Measurements from ENCODE around the gene TPPP.

TPPP gene

GRCh38 chr5:652773-653350, 40.3 kb downstream of the TPPP start:
- TF ChIP-seq EZH2 (optimal IDR thresholded peaks at IDR 0.05; ENCODE audit: low read depth, low read length) (no peak), CTCF (IDR thresholded peaks at IDR 0.05; ENCODE audit: low read length) (no peak), EZH2phosphoT487 (IDR thresholded peaks at IDR 0.05; ENCODE audit: low read length) (no peak)
- Histone ChIP-seq H3K4me2 (ENCODE audit: low read depth, low read length) (no peak overlapping the region), H3K9me2 (replicated peaks; ENCODE audit: insufficient read depth, low read length) (no peaks in the 10 kb centered on the region), H3K27ac (ENCODE audit: low read length) (no peak overlapping the region), H3K27me3 (replicated peaks; ENCODE audit: insufficient read depth, low read length) (no peaks in the 10 kb centered on the region), H3K36me3 (replicated peaks; ENCODE audit: insufficient read depth, low read length) (0 out of 2 replicates have a peak, but pooled peaks cover 2% of the 10 kb centered on the region), H3K9ac (ENCODE audit: low read length) (no peak overlapping the region), H2AFZ (ENCODE audit: low read length) (no peak overlapping the region), H3K9me3 (replicated peaks; ENCODE audit: insufficient read depth, low read length) (no peaks in the 10 kb centered on the region), H3K4me3 (ENCODE audit: low read length) (no peak overlapping the region), H3K79me2 (ENCODE audit: low read length) (no peaks in the 10 kb centered on the region), H3K4me1 (ENCODE audit: low read length) (no peaks in the 10 kb centered on the region), H3F3A (ENCODE audit: insufficient read depth, low read length) (no peaks in the 10 kb centered on the region), H4K20me1 (ENCODE audit: insufficient read depth, low read length) (no peaks in the 10 kb centered on the region)
- no peak for DNase-seq

- DNase-seq, result no peak
- Histone ChIP-seq H2AFZ (ENCODE audit: low read length) (no peak overlapping the region), H3K9me2 (replicated peaks; ENCODE audit: insufficient read depth, low read length) (no peaks in the 10 kb centered on the region), H3K4me1 (ENCODE audit: low read length) (no peaks in the 10 kb centered on the region), H3F3A (ENCODE audit: insufficient read depth, low read length) (no peaks in the 10 kb centered on the region), H3K36me3 (replicated peaks; ENCODE audit: insufficient read depth, low read length) (peaks cover 8% of the 10 kb centered on the region; the same call in 1 of the 2 replicates), H3K4me2 (ENCODE audit: low read depth, low read length) (no peak overlapping the region), H3K27ac (ENCODE audit: low read length) (no peak overlapping the region), H4K20me1 (ENCODE audit: insufficient read depth, low read length) (no peaks in the 10 kb centered on the region), H3K79me2 (ENCODE audit: low read length) (peaks cover 3% of the 10 kb centered on the region; the same call in 1 of the 2 replicates), H3K4me3 (ENCODE audit: low read length) (no peak overlapping the region), H3K9ac (ENCODE audit: low read length) (no peak overlapping the region), H3K27me3 (replicated peaks; ENCODE audit: insufficient read depth, low read length) (no peaks in the 10 kb centered on the region), H3K9me3 (replicated peaks; ENCODE audit: insufficient read depth, low read length) (no peaks in the 10 kb centered on the region)
- TF ChIP-seq CTCF (IDR thresholded peaks at IDR 0.05; ENCODE audit: low read length) (no peak), EZH2 (optimal IDR thresholded peaks at IDR 0.05; ENCODE audit: low read depth, low read length) (no peak), EZH2phosphoT487 (IDR thresholded peaks at IDR 0.05; ENCODE audit: low read length) (no peak)
Observed at GRCh38 chr5:652023-652515, 41.1 kb downstream of the TPPP start.

GRCh38 chr5:651296-652022, 41.7 kb downstream of the TPPP start:
- no peak for TF ChIP-seq CTCF (IDR thresholded peaks at IDR 0.05; ENCODE audit: low read length)
- TF ChIP-seq EZH2 (optimal IDR thresholded peaks at IDR 0.05; ENCODE audit: low read depth, low read length), result no peak
- TF ChIP-seq EZH2phosphoT487 (IDR thresholded peaks at IDR 0.05; ENCODE audit: low read length), result no peak
- no peak overlapping the region for H3K9ac ChIP-seq (ENCODE audit: low read length)
- no peak overlapping the region for H3K4me3 ChIP-seq (ENCODE audit: low read length)
- no peak overlapping the region for H2AFZ ChIP-seq (ENCODE audit: low read length)
- no peak overlapping the region for H3K4me2 ChIP-seq (ENCODE audit: low read depth, low read length)
- peaks cover 8% of the 10 kb centered on the region; the same call in 1 of the 2 replicates for H3K36me3 ChIP-seq (replicated peaks; ENCODE audit: insufficient read depth, low read length)
- DNase-seq, result no peak
- peaks cover 9% of the 10 kb centered on the region for H3K79me2 ChIP-seq (ENCODE audit: low read length)
- no peaks in the 10 kb centered on the region for H3K9me3 ChIP-seq (replicated peaks; ENCODE audit: insufficient read depth, low read length)
- H3F3A ChIP-seq (ENCODE audit: insufficient read depth, low read length), result no peaks in the 10 kb centered on the region
- no peak overlapping the region for H3K27ac ChIP-seq (ENCODE audit: low read length)
- H3K4me1 ChIP-seq (ENCODE audit: low read length), result no peaks in the 10 kb centered on the region
- H3K9me2 ChIP-seq (replicated peaks; ENCODE audit: insufficient read depth, low read length), result no peaks in the 10 kb centered on the region
- H3K27me3 ChIP-seq (replicated peaks; ENCODE audit: insufficient read depth, low read length), result no peaks in the 10 kb centered on the region
- H4K20me1 ChIP-seq (ENCODE audit: insufficient read depth, low read length), result no peaks in the 10 kb centered on the region
